SJCRH30 (cell line): Measurements from ENCODE around the gene AKR1B15. TPM values are rescaled to one million over a fixed set of nuclear protein-coding genes. Genes with fewer than 3 reads are reported as not detected.

ENCODE experiments used
- DNase-seq, 2 experiments: peaks; one replicate each; pipeline ENCODE4 v3.0.0-alpha.2; 2015 to 2020
- H3K27ac ChIP-seq: fragments of 250-450 bp; sonication (Bioruptor Pico); 2 replicates; pipeline ENCODE4 v1.5.1; 2020; ENCODE audit warnings: mild to moderate bottlenecking, moderate library complexity
- H3K27me3 ChIP-seq: fragments of 250-450 bp; sonication (Bioruptor Pico); 2 replicates; pipeline ENCODE4 v1.5.1; 2020; ENCODE audit warnings: mild to moderate bottlenecking, moderate library complexity
- H3K36me3 ChIP-seq: fragments of 250-450 bp; sonication (Bioruptor Pico); 2 replicates; pipeline ENCODE4 v1.5.1; 2020; ENCODE audit warnings: mild to moderate bottlenecking, moderate library complexity
- H3K4me1 ChIP-seq: fragments of 250-450 bp; sonication (Bioruptor Pico); 2 replicates; pipeline ENCODE4 v1.5.1; 2020; ENCODE audit warnings: mild to moderate bottlenecking, moderate library complexity
- H3K4me3 ChIP-seq: fragments of 250-450 bp; sonication (Bioruptor Pico); 2 replicates; pipeline ENCODE4 v1.5.1; 2020; ENCODE audit warnings: mild to moderate bottlenecking, moderate library complexity
- H3K9me3 ChIP-seq: fragments of 250-450 bp; sonication (Bioruptor Pico); replicated peaks from 2 replicates; pipeline ENCODE4 v1.5.1; 2020; ENCODE audit warnings: mild to moderate bottlenecking, moderate library complexity
- total RNA-seq: library from RNA; depleted of rRNA; stranded (reverse); fragments of >200 nt; shearing (Covaris generic); gene quantifications from 2 replicates; pipeline ENCODE4 v1.2.3, GENCODE V29; 2014; rRNA removed

Gene AKR1B15
- total RNA-seq: not detected in 2 replicates

DNA sequence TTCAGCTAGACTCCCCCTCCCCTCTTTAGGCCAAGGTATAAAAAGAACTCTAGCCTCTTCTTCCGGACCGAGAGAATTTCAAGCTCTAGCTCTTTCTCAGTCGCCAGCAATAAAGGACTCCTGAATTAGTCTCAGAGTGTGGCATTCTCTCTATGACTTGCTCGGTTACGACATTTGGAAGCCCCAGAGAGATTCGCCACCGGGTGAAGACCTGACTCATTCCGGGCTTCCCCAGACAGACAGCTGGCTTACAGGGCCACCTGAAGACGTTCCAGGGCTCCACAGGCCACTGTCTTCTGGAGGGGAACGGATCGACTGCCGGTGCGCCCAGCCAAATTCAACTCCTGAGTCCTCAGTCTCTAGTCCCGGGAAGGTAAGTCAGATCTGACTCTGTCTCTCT is at the start of gene AKR1B15:
Gene AKR1B15, plus strand, starts transcription at position 234 of the 400 bp plus-strand sequence. CDS start 15,510 bp downstream, outside the sequence.
- H3K4me1 ChIP-seq: peaks cover 34% of the 10 kb centered on the region
- no peak within 1 kb of the TSS for H3K27ac ChIP-seq
- H3K36me3 ChIP-seq: no peaks in the 10 kb centered on the region
- no peaks in the 10 kb centered on the region for H3K9me3 ChIP-seq
- no peaks in the 10 kb centered on the region for H3K27me3 ChIP-seq
- DNase-seq: peak in 1 of 2 experiments; percentile 20
- peak within 1 kb of the TSS; percentile 47; the same call in 1 of the 2 replicates for H3K4me3 ChIP-seq

DNA sequence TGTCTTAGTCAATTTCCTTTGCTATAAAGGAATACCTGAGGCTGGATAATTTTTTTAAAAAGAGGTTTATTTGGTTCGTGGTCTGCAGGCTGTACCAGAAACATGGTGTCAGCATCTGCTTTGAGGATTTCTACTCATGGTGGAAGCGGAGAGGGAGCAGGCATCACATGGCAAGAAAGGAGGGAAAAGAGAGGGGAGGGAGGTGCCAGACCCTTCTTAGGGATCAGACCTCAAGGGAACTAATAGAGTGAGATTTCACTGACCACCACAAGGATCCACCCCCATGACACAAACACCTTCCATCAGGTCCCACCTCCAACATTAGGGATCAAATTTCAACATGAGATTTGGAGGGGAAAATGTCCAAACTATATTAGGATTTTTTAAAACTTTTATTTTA is 48.5 kb upstream of the AKR1B15 start:
- H3K4me3 ChIP-seq: no peak overlapping the region
- no peak overlapping the region for H3K27ac ChIP-seq
- no peaks in the 10 kb centered on the region for H3K36me3 ChIP-seq
- no peak for DNase-seq
- H3K27me3 ChIP-seq: no peaks in the 10 kb centered on the region
- no peaks in the 10 kb centered on the region; the same call in 1 of the 2 replicates for H3K9me3 ChIP-seq
- no peaks in the 10 kb centered on the region; the same call in 1 of the 2 replicates for H3K4me1 ChIP-seq

- Histone ChIP-seq H3K4me1 (no peaks in the 10 kb centered on the region; the same call in 1 of the 2 replicates), H3K9me3 (no peaks in the 10 kb centered on the region; the same call in 1 of the 2 replicates), H3K27me3 (no peaks in the 10 kb centered on the region), H3K4me3 (no peak overlapping the region), H3K36me3 (no peaks in the 10 kb centered on the region), H3K27ac (no peak overlapping the region)
- DNase-seq: no peak
These were observed 47.9 kb upstream of the AKR1B15 start for GRCh38 chr7:134500982-134501381.

DNA sequence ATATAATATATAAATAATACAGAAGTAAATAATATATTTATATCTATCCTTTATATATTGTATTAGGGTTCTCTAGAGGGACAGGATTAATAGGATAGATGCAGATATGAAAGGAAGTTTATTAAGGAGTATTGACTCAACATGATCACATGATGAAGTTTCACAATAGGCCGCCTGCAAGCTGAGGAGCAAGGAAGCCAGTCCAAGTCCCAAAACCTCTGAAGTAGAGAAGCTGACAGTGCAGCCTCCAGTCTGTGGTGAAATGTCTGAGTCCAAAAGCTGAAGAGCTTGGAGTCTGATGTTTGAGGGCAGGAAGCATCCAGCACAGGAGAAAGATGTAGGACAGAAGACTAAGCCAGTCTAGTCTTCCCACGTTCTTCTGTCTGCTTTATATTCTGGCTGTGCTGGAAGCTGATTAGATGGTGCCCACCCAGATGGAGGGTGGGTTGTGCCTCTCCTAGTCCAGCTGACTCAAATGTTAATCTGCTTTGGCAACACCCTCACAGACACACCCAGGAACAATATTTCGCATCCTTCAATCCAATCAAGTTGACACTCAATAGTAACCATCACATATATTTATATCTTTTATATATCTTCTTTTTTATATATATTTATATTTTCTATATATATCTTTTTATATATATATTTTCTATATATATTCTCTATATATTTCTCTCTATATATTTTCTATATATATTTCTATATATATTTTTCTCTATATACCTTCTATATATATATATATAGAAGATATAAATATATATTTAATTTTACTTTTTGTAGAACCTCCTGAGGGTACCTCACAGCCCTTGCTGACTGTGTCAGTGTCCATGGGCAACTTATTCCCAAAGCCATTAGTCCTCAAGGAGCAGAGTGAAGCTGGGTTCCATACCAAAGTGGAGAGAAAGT is 46.2 kb upstream of the AKR1B15 start:
- no peak overlapping the region for H3K27ac ChIP-seq
- no peaks in the 10 kb centered on the region for H3K36me3 ChIP-seq
- H3K27me3 ChIP-seq: no peaks in the 10 kb centered on the region
- H3K4me3 ChIP-seq: no peak overlapping the region
- H3K9me3 ChIP-seq: no peaks in the 10 kb centered on the region; the same call in 1 of the 2 replicates
- DNase-seq: no peak
- no peaks in the 10 kb centered on the region; the same call in 1 of the 2 replicates for H3K4me1 ChIP-seq

- no peaks in the 10 kb centered on the region for H3K9me3 ChIP-seq
- H3K27ac ChIP-seq: no peak overlapping the region
- no peaks in the 10 kb centered on the region; the same call in 1 of the 2 replicates for H3K4me1 ChIP-seq
- no peaks in the 10 kb centered on the region for H3K27me3 ChIP-seq
- H3K36me3 ChIP-seq: no peaks in the 10 kb centered on the region
- H3K4me3 ChIP-seq: no peak overlapping the region
- no peak for DNase-seq
These were observed 44.2 kb upstream of the AKR1B15 start for GRCh38 chr7:134504660-134505164.

DNA sequence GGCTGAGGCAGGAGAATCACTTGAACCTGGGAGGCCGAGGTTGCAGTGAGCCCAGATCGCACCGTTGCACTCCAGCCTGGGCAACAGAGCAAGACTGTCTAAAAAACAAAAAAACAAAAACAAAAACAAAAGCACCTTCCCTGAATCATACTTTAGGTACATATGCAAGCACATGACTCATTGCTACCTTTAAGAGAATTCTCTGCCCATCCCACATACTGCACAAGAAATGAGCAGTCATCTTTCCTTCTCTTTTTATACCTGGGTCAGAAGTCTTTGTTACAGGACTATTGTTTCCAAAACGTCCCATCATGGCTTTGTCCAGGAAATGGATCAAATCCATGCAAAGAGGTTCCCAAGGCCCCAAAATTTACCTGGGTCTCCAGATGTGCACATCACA is 43.1 kb upstream of the AKR1B15 start:
- Histone ChIP-seq H3K27me3 (no peaks in the 10 kb centered on the region), H3K9me3 (no peaks in the 10 kb centered on the region), H3K4me3 (no peak overlapping the region), H3K4me1 (no peaks in the 10 kb centered on the region; the same call in 1 of the 2 replicates), H3K36me3 (no peaks in the 10 kb centered on the region), H3K27ac (no peak overlapping the region)
- no peak for DNase-seq

- no peak for DNase-seq
- Histone ChIP-seq H3K27ac (no peak overlapping the region), H3K4me3 (no peak overlapping the region), H3K4me1 (no peaks in the 10 kb centered on the region; the same call in 1 of the 2 replicates), H3K9me3 (no peaks in the 10 kb centered on the region), H3K27me3 (no peaks in the 10 kb centered on the region), H3K36me3 (no peaks in the 10 kb centered on the region)
These were observed 39.9 kb upstream of the AKR1B15 start for GRCh38 chr7:134509010-134509409.

- Histone ChIP-seq H3K27me3 (no peaks in the 10 kb centered on the region), H3K9me3 (no peaks in the 10 kb centered on the region), H3K27ac (no peak overlapping the region)
These were observed 38.3 kb upstream of the AKR1B15 start for GRCh38 chr7:134510646-134511045.

DNA sequence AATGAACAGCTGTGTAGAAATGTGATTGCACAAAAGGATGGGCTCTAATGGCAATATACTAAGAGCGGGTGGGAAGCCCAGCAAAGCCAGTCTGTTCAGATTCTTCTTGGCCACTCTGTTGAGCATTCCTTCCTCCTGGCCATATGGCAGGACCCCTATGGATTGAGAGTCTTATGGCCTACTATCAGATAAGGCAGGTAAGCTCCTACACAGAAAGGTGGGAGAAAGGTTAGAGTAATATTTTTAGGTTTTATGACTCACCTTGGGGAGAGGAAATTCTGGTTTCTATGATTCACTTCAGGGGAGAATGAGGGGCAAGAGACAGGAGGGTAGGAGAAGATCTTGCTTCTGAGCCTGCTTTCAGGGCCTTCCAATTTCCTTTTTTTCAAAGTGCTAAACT is 36.6 kb upstream of the AKR1B15 start:
- Histone ChIP-seq H3K4me1 (peaks cover 17% of the 10 kb centered on the region), H3K9me3 (no peaks in the 10 kb centered on the region), H3K36me3 (no peaks in the 10 kb centered on the region), H3K4me3 (no peak overlapping the region), H3K27ac (no peak overlapping the region), H3K27me3 (no peaks in the 10 kb centered on the region)
- DNase-seq: no peak

More at GRCh38 chr7:134510646-134511045, 38.3 kb upstream of the AKR1B15 start:
- no peaks in the 10 kb centered on the region for H3K36me3 ChIP-seq
- DNase-seq: no peak
- H3K4me3 ChIP-seq: no peak overlapping the region
- H3K4me1 ChIP-seq: peaks cover 10% of the 10 kb centered on the region

DNA sequence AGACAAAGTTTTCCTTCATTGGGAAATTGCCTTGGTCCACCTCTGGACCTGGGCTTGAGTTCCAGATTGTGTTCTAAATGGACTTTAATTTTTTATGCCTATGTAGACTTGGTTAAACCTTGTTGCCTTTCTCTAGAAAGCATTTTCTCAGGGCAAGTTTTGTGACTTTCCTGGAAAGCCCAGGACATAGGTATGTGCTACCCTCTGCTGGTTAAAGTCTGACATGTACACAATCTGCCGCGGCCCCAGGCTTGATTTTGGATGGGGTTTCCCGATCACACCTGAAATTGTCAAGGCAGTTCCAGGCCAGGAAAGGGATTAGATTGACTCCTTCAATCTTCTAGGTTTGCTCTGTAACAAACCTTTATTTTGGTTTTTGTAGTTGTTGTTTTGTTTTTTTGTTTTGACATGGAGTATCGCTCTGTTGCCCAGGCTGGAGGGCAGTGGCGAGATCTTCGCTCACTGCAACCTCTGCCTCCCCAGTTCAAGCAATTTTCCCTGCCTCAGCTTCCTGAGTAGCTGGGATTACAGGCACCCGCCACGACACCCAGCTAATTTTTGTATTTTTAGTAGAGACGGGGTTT is 35.6 kb upstream of the AKR1B15 start:
- no peak overlapping the region for H3K4me3 ChIP-seq
- H3K36me3 ChIP-seq: no peaks in the 10 kb centered on the region
- no peak overlapping the region for H3K27ac ChIP-seq
- peaks cover 17% of the 10 kb centered on the region for H3K4me1 ChIP-seq
- H3K9me3 ChIP-seq: no peaks in the 10 kb centered on the region
- H3K27me3 ChIP-seq: no peaks in the 10 kb centered on the region
- DNase-seq: peak; percentile 32 to 75

- H3K27ac ChIP-seq: no peak overlapping the region
- H3K4me1 ChIP-seq: peaks cover 17% of the 10 kb centered on the region
- H3K4me3 ChIP-seq: no peak overlapping the region
- no peaks in the 10 kb centered on the region for H3K9me3 ChIP-seq
- no peak for DNase-seq
- H3K36me3 ChIP-seq: no peaks in the 10 kb centered on the region
- no peaks in the 10 kb centered on the region for H3K27me3 ChIP-seq
These were observed 34.8 kb upstream of the AKR1B15 start for GRCh38 chr7:134514106-134514505.

DNA sequence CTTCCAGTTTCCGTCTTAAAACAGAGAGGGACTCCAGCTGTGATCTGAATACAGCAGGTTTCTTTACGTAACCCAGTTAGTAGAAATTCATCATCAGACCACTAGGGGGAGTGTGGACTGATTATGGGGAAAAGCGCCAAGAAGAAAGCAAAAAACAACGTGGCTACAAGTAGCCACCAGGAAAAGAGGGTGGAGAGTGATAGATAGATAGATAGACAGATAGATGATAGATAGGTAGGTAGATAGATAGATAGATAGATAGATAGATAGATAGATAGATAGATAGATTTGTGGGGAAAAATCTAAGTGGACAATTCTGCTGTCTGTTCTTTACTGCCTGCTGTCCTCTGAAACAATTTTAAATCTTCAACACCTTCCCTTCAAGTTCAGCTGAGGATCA is 34.2 kb upstream of the AKR1B15 start:
- Histone ChIP-seq H3K27ac (no peak overlapping the region), H3K36me3 (no peaks in the 10 kb centered on the region), H3K27me3 (no peaks in the 10 kb centered on the region), H3K4me1 (peaks cover 17% of the 10 kb centered on the region), H3K4me3 (no peak overlapping the region), H3K9me3 (no peaks in the 10 kb centered on the region)
- DNase-seq: peak; percentile 49 to 86

DNA sequence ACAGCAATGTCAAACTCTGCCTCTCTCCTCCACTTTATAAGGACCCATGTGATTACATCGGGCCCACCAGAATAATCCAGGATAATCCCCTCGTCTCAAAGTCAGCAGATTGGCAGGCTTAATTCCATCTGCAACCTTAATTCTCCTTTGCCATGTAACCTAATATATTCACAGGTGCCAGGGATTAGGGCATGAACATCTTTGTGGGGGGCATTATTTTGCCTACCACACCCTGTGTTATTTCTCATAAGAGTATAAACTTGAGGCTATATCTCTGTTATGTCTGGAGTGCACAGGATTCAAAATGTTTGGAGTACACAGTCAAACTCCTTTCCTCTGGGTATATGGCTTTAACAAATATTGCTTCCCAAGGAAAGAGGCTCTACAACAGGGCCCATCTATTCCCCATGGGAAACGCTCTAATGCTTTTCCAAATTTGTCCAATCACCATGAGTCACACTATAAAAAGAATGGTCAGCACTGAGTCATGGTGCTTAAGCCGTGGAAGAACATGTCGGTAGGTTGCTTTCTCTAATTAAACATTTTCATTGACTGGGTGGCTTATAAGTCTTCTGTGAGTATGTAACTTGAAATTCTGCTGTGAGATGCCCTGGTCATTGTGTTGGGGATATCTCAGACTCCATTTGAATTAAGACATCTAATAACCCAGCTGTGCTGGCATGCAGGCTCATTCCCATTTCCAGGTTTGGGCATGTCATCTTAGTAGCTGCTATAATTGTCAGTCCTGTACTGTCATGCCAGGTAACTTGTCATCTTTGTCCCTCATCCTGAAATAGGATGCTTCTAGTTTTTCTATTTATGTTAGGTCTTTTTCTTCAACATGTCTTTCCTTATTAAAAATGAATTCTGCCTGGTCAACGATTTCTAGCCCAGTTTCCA is 33.1 kb upstream of the AKR1B15 start:
- peaks cover 17% of the 10 kb centered on the region for H3K4me1 ChIP-seq
- DNase-seq: peak; percentile 13 to 61
- H3K27me3 ChIP-seq: no peaks in the 10 kb centered on the region
- H3K9me3 ChIP-seq: no peaks in the 10 kb centered on the region
- no peaks in the 10 kb centered on the region for H3K36me3 ChIP-seq
- H3K4me3 ChIP-seq: no peak overlapping the region
- H3K27ac ChIP-seq: no peak overlapping the region

GRCh38 chr7:134520130-134520529 is 28.8 kb upstream of the AKR1B15 start:
- H3K4me3 ChIP-seq: no peak overlapping the region
- no peaks in the 10 kb centered on the region for H3K9me3 ChIP-seq
- peaks cover 13% of the 10 kb centered on the region for H3K4me1 ChIP-seq
- no peaks in the 10 kb centered on the region for H3K36me3 ChIP-seq
- no peak overlapping the region for H3K27ac ChIP-seq
- DNase-seq: no peak
- no peaks in the 10 kb centered on the region for H3K27me3 ChIP-seq
